ENCODE measurements around the gene CCDC136.
A peak's percentile ranks its signal among the peaks of the same experiment; 100 is the strongest.

The CCDC136 gene

DNA sequence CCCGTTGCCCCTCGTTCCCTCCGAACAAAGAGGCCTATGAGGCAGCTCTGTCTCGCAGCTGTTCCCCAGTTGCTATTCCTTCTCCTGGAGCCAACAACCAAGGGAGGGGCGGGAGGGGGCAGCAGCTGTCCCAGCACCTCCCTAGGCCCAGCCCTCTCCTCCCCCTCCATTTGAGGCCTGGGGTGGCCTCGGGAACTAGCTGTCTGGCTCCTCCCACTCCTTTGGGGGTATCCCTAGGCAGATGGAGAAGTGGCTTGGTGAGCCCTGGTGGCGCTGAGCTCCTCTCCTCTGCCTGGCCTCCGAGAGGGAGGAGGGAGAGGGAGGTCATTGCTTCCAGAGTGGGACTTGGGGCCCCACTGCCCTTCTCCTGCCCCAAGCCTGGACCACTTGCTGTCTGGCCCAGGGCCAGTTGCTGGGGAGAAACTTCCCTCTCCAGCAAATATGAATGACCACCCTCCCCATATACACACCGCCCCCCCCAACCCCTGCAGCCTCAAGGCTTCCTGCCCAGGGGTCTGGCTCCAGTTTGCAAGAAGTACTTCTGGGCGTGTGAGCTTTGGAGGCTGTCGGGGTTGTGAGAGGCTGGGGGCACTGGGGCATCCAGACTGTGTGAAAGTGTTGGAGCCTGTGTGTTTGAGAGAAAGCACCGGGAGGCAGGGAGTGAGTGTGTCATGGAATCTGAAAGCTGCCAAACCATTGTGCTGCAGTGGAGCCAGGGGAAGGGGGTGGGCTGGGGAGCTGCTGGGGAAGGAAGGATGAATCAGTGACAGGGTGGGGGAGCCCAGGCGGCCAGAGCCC is 41.6 kb downstream of the CCDC136 start:
- DNase-seq = peak; percentile 73

DNA sequence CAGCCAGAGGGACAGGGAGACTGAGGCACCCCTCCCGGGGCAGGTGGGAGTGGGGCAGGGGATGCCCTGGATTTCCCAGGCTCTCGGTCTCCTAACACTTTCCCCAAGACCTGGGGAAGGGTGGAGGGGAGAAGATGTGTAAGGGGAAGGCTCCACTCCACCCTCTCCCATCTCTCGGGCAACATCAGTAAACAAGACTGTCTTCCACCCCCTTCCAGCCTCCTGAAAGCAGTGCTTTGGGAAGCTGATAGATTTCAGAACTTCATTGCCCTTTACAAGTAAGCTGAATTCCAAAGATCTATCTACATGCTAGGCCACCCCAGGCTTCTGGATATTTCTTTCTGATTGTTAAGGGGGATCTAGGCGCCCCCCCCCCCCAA is 42.2 kb downstream of the CCDC136 start:
- DNase-seq = no peak

DNA sequence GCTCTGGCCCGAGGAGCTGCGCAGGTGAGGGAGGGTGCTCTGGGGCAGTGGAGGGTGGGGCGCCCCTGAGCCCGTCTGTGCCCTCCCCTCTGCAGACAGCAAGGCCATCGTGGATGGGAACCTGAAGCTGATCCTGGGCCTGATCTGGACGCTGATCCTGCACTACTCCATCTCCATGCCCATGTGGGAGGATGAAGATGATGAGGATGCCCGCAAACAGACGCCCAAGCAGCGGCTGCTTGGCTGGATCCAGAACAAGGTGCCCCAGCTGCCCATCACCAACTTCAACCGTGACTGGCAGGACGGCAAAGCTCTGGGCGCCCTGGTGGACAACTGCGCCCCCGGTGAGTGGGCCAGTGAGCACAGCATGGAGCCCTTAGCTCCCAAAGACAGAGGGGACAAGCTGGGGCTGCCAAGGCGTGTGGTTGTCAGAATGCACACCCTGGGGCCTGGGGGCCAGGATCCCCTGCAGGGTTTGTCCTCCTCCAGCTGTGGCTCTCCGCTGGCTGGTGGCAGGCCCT is 43.5 kb downstream of the CCDC136 start:
- DNase-seq = no peak

DNA sequence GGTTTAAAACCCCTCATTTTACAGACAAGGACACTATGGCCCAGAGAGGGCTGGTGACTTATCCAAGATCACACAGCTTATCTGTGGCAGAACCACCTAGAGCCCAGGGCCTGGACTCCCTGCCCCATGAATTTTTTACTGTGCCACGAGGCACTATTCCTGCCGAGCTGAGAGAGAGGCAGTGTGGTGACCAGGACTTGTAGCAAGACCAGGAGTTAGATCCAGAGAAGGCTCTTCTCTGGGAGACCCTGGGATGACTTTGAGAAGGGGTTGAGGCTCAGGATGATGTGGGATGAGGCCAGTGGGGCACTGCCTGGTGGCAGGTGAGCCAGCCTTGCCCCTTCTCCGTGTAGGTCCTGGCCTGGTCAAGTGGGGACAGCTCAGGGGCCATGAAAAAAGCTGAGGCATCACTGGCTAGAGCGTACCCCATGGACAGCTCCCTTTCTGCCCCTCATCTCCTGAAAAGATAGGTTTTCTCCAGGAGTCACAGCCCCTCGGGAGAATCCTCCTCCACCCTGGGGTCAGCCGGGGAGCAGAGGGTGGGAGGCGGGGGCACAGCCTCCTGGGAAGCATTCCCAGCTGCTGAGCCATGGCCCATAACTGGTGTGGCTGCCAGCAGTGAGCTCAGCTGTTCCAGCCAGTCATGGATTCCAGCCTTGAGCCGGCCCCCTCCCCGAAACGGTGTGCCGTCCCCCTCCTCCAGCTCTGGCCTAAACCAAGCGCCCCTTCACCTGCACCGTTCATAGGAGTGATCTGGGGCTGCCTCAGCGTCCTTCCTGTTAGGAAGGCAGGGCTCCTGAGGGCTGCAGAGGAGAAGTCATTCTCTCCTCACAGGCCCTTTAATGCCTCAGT is 44.2 kb downstream of the CCDC136 start:
- no peak for DNase-seq

DNA sequence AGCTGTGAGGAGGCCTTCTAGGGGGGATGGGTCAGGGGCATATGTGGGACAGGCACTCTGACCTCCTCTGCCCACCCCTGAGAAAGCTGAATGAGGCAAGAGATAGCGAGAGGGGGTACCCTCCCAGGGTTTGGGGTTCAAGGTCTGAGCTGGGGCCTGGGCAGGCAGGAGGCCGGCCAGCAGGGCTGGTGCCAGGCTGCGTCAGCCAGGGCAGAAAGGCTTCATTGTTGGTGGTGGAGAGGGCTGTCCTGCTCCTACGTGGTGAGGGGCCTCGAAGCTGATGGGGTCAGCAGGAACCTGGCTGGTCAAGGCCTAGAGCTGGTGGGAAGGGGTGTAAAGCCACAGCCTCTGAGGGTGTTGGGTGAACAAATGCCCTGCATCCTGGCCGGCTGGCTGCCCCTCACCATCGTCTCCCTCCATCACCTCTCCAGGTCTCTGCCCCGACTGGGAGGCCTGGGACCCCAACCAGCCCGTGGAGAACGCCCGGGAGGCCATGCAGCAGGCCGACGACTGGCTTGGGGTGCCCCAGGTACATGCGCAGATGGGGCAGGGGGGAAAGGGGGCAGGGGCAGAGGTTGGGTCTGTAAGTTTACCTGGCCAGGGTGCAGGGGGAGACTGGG is 45.1 kb downstream of the CCDC136 start:
- no peak for DNase-seq

DNA sequence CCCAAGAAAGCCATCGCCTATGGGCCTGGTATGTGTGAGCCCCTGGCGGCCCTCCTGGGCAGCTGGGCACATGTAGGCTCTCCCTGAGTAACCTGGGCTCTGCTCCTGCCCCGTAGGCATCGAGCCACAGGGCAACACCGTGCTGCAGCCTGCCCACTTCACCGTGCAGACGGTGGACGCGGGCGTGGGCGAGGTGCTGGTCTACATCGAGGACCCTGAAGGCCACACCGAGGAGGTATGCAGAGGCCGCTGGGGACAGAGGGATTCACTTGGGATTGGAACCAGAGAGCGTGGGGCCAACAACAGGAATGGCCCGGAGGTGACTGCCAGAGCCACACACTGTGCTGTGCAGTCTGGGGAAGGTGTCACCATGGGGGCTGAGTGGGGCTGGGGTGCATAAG is 45.8 kb downstream of the CCDC136 start:
- DNase-seq = no peak

DNA sequence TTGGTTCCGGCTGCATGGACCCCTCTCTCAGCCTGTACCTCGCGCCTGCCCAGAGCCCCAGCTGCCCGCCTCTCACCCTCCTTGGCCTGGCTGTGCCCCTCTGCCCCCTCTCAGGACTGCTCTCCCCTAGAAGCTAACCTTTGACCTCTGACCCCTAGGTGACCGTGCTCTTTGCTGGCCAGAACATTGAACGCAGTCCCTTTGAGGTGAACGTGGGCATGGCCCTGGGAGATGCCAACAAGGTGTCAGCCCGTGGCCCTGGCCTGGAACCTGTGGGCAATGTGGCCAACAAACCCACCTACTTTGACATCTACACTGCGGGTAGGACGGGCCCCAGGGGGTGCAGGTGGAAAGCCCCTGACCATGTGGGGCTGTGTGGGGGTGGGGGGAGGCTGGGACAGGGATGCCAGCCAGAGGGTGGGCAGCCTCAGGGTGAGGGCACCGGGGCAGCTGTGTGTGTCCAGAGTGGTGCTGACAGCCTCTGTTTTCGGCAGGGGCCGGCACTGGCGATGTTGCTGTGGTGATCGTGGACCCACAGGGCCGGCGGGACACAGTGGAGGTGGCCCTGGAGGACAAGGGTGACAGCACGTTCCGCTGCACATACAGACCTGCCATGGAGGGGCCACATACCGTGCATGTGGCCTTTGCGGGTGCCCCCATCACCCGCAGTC is 46.5 kb downstream of the CCDC136 start:
- no peak for DNase-seq

DNA sequence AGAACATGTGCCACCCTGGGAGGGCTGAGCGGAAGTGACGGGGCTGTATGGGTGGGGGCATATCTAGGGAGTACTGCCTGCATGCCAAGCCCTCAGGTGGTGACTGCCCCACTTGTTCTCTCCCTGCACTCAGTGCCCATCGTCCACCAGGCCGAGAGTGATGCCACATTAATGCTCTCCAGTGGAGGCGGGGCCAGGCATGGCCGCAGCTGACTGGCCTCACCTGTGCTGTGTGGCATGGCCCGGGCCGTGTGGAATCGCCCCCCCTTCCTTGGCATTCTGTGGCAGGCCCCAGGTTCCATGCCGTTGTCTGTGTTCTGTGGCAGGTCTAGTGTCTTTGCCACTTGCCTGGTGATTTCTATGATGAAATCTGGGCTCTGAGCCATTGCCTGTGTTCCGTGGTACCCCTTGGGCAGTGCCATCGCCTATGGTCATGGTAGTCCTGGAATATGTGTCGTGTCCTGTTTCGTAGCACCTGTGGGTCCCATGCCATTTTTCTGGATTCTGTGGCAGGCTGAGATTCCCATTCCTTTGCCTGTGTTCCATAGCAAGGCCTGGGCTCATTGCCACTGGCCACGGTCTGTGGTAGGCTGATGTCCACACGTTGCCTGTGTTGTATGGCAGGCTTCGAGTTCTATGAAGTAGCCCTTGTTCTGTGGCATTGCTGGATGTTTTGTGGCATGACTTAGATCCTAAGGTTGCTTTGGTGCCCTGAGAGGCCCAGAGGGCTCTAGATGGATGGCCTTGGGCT is 47.4 kb downstream of the CCDC136 start:
- DNase-seq = no peak

DNA sequence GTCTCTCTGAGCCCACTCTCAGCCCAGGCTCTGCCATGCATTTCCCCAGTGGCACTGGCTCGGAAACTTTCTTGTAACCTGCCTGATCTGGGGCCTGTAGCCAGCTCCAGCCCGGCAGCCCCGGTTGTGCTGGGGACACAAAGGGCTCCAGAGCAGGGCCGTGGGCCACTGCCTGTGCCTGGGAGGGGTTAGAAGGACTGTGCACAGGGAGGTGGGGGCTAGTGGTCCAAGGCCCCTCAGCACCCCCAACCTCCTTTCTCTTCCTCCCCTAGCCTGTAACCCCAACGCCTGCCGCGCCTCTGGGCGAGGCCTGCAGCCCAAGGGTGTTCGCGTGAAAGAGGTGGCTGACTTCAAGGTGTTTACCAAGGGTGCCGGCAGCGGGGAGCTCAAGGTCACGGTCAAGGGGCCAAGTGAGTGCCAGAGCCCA is 48.0 kb downstream of the CCDC136 start:
- DNase-seq = no peak

DNA sequence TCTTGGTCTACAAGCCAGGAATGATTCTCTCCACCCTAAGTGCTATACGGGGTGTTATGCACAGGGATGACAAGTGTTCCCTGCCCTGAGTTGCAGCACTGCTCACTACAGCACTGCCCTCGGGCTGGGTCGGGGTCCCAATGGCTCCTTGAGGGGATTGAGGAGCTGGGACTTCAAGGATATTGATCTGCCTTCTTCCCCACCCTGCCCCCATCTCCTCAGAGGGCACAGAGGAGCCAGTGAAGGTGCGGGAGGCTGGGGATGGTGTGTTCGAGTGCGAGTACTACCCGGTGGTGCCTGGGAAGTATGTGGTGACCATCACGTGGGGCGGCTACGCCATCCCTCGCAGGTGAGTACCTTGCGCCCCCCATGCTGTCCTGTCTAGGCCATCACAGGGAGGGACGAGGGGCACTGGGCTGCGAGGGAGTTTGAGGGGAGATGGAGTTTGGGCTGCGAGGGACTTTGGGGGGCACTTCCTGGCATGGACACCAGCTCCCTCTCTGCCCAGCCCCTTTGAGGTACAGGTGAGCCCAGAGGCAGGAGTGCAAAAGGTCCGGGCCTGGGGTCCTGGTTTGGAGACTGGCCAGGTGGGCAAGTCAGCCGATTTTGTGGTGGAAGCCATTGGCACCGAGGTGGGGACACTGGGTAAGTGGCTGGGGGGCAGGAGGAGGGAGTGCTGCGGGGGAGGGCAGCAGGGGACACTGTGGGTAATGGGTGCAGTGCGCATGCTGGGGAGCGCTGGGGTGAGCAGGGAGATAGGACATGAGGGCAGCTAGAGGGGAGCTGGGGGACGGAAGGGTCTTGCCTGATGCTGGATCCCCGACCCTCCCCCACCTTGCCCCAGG is 48.8 kb downstream of the CCDC136 start:
- DNase-seq = no peak

DNA sequence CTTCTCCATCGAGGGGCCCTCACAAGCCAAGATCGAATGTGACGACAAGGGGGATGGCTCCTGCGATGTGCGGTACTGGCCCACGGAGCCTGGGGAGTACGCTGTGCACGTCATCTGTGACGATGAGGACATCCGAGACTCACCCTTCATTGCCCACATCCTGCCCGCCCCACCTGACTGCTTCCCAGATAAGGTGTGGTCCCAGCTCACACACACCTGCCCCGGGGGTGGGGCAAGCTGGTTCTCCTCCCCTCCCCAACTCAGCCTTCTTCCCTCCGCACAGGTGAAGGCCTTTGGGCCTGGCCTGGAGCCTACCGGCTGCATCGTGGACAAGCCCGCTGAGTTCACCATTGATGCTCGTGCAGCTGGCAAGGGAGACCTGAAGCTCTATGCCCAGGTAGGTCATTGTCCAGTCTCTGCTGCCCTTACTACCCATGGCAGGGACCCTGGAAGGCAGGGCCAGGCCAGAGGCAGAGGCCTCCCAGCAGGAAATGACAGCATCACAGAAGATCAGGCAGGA is 49.5 kb downstream of the CCDC136 start:
- no peak for DNase-seq

DNA sequence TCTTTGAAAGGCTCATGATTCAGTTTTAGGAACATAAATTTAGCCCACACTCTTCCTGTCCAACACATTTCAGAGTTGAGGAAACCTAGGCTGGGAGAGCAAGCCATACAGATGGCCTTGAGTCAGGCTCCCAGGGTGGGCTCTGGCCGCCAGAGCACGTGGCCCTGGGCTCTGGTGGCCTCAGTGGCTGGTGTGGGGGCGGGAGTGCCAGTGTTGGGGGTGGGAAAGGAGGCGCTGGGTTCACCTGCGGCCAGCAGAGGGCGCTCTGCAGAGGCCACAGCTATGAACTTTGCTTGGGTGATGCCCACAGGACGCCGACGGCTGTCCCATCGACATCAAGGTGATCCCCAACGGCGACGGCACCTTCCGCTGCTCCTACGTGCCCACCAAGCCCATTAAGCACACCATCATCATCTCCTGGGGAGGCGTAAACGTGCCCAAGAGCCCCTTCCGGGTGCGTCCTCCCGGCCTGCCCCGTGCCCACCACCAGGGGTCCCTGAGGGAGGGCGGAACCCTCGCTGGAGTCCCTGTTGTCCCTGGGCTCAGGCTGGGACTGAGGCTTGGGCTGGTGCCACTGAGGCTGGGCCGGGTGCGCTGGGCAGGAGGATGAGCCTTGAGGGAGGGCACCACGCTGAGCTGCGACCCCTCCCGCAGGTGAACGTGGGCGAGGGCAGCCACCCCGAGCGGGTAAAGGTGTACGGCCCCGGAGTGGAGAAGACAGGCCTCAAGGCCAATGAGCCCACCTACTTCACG is 50.3 kb downstream of the CCDC136 start:
- no peak for DNase-seq

DNA sequence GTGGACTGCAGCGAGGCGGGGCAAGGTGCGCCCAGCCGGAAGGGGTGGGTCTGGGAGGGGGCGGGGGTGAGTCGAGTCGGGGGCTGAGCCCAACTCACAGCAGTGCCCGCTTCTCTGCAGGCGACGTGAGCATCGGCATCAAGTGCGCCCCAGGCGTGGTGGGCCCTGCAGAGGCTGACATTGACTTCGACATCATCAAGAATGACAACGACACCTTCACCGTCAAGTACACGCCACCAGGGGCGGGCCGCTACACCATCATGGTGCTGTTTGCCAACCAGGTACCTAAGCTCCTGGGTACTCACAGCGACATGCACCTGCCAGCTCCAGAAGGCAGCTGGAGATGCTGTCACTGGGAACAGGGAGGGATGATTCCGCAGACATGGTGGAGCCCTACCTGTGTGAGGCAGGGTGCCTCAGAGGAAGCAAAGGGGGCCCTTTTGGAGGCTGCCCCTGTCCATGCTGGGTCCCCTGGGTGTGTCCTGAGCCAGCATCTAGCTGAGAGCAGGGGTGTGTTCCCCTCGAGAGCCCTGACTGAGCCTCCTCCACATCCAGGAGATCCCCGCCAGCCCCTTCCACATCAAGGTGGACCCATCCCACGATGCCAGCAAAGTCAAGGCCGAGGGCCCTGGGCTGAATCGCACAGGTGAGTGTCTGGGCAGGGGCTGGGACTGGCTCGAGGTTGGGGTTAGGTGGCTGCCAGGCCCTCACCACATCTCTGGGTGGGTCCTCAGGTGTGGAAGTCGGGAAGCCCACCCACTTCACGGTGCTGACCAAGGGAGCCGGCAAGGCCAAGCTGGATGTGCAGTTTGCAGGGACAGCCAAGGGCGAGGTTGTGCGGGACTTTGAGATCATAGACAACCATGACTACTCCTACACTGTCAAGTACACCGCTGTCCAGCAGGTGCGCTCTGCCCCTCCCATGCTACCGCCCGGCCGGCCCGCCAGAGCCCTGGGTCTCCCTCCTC is 51.2 kb downstream of the CCDC136 start:
- DNase-seq = no peak

DNA sequence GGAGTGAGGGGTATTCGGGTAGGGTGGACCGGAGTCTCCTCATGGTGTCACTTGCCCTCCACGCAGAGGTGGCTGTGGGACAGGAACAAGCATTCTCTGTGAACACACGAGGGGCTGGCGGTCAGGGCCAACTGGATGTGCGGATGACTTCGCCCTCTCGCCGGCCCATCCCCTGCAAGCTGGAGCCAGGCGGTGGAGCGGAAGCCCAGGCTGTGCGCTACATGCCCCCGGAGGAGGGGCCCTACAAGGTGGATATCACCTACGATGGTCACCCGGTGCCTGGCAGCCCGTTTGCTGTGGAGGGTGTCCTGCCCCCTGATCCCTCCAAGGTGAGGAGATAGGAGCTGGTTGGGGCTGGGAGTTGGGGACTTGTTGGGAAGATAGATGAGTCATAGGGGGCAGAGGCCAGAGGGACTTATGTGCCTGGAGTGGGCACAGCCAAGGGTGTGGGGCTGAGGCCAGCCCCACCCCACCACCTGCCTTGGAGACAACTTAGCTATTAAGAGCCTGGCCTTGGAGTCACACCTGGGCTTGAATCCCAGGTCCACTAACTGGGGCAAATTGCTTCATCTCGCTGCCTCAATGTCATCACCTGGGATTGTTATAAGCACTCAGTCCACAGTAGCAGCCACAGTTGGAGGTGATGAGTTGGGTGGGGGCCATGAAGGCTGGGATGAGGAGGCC is 52.3 kb downstream of the CCDC136 start:
- no peak for DNase-seq

DNA sequence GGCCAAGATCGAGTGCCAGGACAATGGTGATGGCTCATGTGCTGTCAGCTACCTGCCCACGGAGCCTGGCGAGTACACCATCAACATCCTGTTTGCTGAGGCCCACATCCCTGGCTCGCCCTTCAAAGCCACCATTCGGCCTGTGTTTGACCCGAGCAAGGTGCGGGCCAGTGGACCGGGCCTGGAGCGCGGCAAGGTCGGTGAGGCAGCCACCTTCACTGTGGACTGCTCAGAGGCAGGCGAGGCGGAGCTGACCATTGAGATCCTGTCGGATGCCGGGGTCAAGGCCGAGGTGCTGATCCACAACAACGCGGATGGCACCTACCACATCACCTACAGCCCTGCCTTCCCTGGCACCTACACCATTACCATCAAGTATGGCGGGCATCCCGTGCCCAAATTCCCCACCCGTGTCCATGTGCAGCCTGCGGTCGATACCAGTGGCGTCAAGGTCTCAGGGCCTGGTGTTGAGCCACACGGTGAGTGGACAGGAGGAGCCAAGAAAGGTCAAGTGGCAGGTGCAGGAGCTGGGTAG is 53.1 kb downstream of the CCDC136 start:
- no peak for DNase-seq

DNA sequence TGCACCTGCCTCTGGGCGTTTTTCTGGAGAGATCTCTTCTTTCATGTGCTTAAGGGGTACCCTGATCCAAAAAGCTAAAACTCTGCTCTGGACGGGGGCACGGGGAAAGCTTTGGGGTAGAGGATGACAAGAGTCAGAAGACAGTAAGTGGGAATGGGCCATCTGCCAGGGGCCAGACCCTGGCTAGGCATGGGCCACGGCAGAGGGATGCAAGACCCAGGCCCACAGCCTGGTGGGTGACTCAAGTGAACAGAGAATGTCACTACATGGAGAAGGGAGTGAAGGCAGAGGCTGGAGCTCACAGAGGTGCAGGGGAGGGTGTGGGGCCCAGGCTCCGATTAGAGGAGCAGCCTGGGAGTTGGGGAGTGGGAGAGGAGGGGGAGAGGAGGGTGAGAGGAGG is 53.7 kb downstream of the CCDC136 start:
- DNase-seq = no peak

DNA sequence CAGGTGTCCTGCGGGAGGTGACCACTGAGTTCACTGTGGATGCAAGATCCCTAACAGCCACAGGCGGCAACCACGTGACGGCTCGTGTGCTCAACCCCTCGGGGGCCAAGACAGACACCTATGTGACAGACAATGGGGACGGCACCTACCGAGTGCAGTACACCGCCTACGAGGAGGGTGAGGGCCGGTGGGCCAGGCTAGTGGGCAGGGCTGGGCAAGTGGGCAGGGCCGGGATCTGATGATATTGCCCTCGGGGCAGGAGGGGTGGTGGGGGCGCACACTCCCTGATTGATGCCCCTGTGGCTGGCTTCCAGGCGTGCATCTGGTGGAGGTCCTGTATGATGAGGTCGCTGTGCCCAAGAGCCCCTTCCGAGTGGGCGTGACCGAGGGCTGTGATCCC is 54.2 kb downstream of the CCDC136 start:
- DNase-seq = no peak
